ENCODE results near the gene CDX2. TPM values are rescaled to one million over a fixed set of nuclear protein-coding genes. Genes with fewer than 3 reads are reported as not detected.

The CDX2 gene
- total and polyA plus RNA-seq, 2 experiments from 2014 or later, result 34.6 to 60.6 TPM

GRCh38 chr13:28002886-28003698 is 34.0 kb upstream of the CDX2 start:
- no peak overlapping the region for H3K27ac ChIP-seq
- H3K9me2 ChIP-seq (replicated peaks; ENCODE audit: insufficient read depth), result no peaks in the 10 kb centered on the region
- no peaks in the 10 kb centered on the region for H3K4me1 ChIP-seq (ENCODE audit: insufficient read depth)
- TF ChIP-seq CTCF (IDR thresholded peaks at IDR 0.05; ENCODE audit: poor library complexity), result no peak
- TF ChIP-seq EZH2phosphoT487 (IDR thresholded peaks at IDR 0.05; ENCODE audit: low read depth, severe bottlenecking, unreplicated experiment), result no peak
- no peak for TF ChIP-seq EZH2 (IDR thresholded peaks at IDR 0.05; ENCODE audit: borderline replicate concordance)
- H3K36me3 ChIP-seq (replicated peaks; ENCODE audit: insufficient read depth, low read depth), result no peaks in the 10 kb centered on the region
- no peak for DNase-seq (ENCODE audit: low spot score)
- H3K4me3 ChIP-seq, result no peak overlapping the region
- no peaks in the 10 kb centered on the region for H4K20me1 ChIP-seq (ENCODE audit: insufficient read depth, poor library complexity, severe bottlenecking)
- WGBS (ENCODE audit: low lambda C conversion rate, missing lambda C conversion rate), result 91% methylated on average over 6 of the region's 6 CpGs
- no peak overlapping the region for H3K4me2 ChIP-seq
- no peaks in the 10 kb centered on the region for H3K79me2 ChIP-seq
- H3K27me3 ChIP-seq, result no peaks in the 10 kb centered on the region
- no peaks in the 10 kb centered on the region for H3K9me3 ChIP-seq (ENCODE audit: low read depth)
- no peak overlapping the region for H2AFZ ChIP-seq

- WGBS (ENCODE audit: low lambda C conversion rate, missing lambda C conversion rate), result 84% methylated on average over 20 of the region's 20 CpGs
- Histone ChIP-seq H3K27ac (no peak overlapping the region), H3K27me3 (no peaks in the 10 kb centered on the region), H2AFZ (no peak overlapping the region), H3K36me3 (replicated peaks; ENCODE audit: insufficient read depth, low read depth) (no peaks in the 10 kb centered on the region), H3K4me3 (no peak overlapping the region), H3K9me3 (ENCODE audit: low read depth) (no peaks in the 10 kb centered on the region), H4K20me1 (ENCODE audit: insufficient read depth, poor library complexity, severe bottlenecking) (no peaks in the 10 kb centered on the region), H3K4me1 (ENCODE audit: insufficient read depth) (no peaks in the 10 kb centered on the region), H3K4me2 (no peak overlapping the region), H3K79me2 (no peaks in the 10 kb centered on the region), H3K9me2 (replicated peaks; ENCODE audit: insufficient read depth) (no peaks in the 10 kb centered on the region)
- TF ChIP-seq EZH2phosphoT487 (IDR thresholded peaks at IDR 0.05; ENCODE audit: low read depth, severe bottlenecking, unreplicated experiment) (no peak), EZH2 (IDR thresholded peaks at IDR 0.05; ENCODE audit: borderline replicate concordance) (no peak), CTCF (IDR thresholded peaks at IDR 0.05; ENCODE audit: poor library complexity) (no peak)
- DNase-seq (ENCODE audit: low spot score), result no peak
These were observed 32.8 kb upstream of the CDX2 start for GRCh38 chr13:28001837-28002473.

- no peaks in the 10 kb centered on the region for H3K4me1 ChIP-seq (ENCODE audit: insufficient read depth)
- H3K4me2 ChIP-seq, result no peak overlapping the region
- H3K27ac ChIP-seq, result no peak overlapping the region
- H3K36me3 ChIP-seq (replicated peaks; ENCODE audit: insufficient read depth, low read depth), result no peaks in the 10 kb centered on the region
- no peak overlapping the region for H3K4me3 ChIP-seq
- no peaks in the 10 kb centered on the region for H3K27me3 ChIP-seq
- DNase-seq (ENCODE audit: low spot score), result no peak
- H3K9me3 ChIP-seq (ENCODE audit: low read depth), result no peaks in the 10 kb centered on the region
- H3K9me2 ChIP-seq (replicated peaks; ENCODE audit: insufficient read depth), result no peaks in the 10 kb centered on the region
- no peaks in the 10 kb centered on the region for H3K79me2 ChIP-seq
- no peak overlapping the region for H2AFZ ChIP-seq
- 89% methylated on average over 11 of the region's 11 CpGs for WGBS (ENCODE audit: low lambda C conversion rate, missing lambda C conversion rate)
- TF ChIP-seq EZH2 (IDR thresholded peaks at IDR 0.05; ENCODE audit: borderline replicate concordance) (no peak), CTCF (IDR thresholded peaks at IDR 0.05; ENCODE audit: poor library complexity) (no peak), EZH2phosphoT487 (IDR thresholded peaks at IDR 0.05; ENCODE audit: low read depth, severe bottlenecking, unreplicated experiment) (no peak)
- no peaks in the 10 kb centered on the region for H4K20me1 ChIP-seq (ENCODE audit: insufficient read depth, poor library complexity, severe bottlenecking)
These were observed 31.9 kb upstream of the CDX2 start for GRCh38 chr13:28001049-28001448.
